ENCODE results near the gene RTP5.

The RTP5 gene

GRCh38 chr2:241844066-241844728 is 25.3 kb upstream of the RTP5 start:
- DNase-seq, result no peak

GRCh38 chr2:241844831-241845578 is 24.5 kb upstream of the RTP5 start:
- DNase-seq, result no peak

DNA sequence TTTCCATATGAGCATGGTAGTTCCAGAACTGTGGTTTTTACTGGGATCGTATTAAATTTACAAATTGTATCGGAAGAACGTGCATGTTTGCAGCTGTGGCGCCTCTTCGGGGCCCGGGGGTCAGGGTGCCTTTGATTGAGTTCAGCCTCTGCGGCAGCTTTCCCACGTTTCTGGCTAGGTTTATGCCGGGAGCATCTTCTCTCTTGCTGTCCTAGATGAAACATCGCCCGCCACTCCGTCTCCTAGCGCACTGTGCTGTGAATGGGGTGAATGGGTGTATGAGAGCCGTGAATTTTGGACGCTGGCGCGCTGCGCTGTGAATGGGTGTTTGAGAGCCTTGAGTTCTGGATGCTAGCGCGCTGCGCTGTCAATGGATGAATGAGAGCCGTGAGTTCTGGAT is 23.1 kb upstream of the RTP5 start:
- no peak for DNase-seq

DNA sequence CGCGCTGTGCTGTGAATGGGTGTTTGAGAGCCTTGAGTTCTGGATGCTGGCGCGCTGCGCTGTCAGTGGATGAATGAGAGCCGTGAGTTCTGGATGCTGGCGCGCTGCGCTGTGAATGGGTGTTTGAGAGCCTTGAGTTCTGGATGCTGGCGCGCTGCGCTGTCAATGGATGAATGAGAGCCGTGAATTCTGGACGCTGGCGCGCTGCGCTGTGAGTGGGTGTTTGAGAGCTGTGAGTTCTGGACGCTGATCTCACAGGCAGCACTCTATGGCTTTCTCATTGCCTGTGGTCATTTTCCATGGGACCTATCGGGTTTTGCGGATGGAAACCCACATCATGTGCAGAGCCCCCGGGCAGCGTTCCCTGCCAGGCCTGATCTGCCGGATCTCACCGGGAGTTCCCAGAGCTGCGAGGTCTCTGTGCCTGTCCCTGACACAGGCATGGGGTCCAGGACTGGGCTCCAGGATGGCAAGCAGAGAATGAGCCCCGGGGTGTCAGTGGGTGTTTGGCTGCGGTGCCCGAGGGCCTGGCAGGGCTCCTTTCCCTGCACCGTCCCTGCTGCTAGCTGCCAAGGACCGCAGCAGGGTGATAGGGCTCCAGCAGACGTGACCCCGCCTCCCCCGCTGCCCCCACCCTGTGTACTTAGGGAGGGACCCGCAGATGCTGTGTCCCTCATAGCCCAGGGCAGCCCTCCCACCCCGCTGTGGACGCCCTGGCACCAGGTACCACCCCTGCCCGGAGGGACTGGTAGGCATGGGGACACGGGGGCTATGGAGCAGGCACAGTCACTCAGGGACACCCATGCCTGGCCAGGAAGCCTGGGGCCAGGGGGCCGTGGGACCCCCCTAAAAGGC is 20.5 kb upstream of the RTP5 start:
- no peak for DNase-seq

GRCh38 chr2:241849616-241850543 is 19.6 kb upstream of the RTP5 start:
- no peak for DNase-seq

DNA sequence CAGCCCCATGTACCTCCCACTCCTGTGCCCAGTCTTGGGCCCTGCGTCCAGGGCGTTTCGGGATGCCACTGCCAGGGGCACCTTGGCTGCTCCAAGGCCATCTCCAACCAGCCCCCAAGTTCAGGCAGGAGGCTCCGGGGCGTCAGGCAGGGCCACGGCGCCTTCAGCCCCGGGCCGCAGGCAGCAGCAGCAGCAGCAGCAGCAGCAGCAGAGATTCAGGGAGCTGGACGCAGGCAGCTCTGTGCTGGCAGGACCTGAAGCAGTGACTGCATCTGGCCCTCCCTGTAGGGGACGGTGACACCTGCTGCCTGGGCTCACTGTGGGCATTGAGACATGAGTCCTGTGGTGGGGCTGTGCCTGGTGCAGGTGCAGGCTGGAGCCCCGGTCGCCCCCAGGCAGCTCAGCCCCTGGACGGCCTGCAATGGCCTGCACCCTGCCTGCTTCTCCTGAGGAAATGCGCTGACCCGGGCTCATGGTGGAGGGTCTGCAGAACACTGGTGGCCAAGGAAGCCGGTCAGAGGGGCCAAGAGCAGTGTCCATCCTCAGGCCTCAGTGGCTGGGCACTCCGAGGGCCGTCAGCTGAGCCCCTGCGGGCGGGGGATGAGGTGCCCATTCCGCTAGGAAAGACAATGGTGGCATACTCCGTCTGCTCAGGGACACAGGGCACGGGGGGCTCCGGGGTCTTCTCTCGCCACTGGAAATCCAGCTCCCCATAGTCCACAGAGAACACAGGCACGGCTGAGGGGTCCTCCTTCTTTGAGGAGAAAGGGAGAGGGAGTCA is 18.8 kb upstream of the RTP5 start:
- no peak for DNase-seq

DNA sequence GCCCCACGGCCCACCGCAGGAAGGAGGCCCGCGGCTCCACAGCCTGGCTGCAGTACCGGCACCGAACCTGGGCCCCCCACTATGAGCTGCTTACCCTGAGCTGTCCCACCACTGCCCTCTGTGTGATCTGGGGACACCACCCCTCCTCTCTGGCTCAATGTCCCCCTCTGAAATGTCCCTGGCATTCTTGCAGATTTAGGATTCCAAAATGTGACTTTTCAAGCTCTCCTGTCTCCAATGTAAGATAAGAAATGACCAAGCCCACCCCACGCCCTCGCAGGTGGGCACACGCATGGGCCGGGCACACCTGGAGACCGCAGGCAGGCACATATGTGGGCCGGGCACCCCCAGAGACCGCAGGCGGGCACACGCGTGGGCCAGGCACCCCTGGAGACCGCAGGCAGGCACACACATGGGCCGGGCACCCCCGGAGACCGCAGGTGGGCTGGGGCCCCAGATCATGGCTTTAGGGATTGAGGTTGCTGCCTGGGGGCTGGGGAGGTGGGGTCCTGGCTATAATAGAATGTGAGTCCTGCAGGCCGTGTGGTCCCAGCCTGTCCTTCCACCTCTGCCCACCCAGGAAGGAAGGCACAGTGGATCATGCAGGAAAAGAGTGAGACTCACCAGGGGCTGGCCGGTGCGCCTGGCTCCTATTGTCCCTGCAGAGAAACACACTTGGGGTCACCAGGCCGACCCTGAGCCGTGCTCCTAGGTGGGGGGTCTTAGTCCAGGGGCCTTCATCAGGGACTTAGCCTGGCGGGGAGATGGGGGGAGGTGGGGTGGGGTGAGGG is 18.0 kb upstream of the RTP5 start:
- DNase-seq, result no peak

DNA sequence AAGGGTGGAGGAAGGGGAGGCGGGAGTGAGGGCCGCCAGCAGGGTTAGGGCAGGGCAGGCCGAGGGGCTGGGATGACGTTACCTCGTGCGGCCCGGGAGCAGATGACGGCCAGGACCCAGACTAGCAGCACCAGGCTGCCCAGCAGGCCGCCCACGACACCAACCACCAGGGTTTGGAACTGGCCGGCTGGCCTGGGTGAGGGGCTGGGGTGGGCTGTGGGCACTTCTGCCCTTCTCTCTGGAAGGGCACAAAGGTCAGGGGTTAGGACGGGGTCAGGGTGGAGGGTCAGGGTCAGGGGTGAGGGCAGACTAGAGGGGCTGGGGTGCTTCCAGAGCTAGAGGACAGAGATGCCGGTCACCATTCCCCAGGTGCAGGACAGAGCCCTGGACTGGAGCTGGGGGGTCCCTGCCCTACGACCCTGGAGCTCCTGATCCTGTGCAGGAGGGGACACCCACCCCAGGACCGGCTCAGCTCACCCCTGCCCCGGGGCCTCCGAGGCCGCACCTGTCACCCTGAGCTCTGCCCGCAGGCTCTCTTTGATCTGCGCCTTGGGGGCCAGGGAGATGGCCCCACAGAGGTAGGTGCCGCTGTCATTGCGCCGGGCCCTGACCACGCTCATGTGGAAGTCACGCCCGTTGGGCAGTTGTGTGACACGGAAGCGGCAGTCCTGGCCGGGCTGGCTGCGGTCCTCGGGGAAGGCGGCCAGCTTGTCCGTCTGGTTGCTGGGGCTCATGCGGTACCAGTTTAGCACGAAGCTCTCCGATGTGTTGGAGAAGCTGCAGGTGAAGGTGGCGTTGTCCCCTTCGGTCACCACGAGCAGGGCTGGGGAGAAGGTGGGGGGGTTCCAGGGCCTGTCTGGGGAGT is 17.2 kb upstream of the RTP5 start:
- no peak for DNase-seq

GRCh38 chr2:241852981-241853631 is 16.4 kb upstream of the RTP5 start:
- no peak for DNase-seq

GRCh38 chr2:241853651-241854341 is 15.7 kb upstream of the RTP5 start:
- DNase-seq, result no peak

DNA sequence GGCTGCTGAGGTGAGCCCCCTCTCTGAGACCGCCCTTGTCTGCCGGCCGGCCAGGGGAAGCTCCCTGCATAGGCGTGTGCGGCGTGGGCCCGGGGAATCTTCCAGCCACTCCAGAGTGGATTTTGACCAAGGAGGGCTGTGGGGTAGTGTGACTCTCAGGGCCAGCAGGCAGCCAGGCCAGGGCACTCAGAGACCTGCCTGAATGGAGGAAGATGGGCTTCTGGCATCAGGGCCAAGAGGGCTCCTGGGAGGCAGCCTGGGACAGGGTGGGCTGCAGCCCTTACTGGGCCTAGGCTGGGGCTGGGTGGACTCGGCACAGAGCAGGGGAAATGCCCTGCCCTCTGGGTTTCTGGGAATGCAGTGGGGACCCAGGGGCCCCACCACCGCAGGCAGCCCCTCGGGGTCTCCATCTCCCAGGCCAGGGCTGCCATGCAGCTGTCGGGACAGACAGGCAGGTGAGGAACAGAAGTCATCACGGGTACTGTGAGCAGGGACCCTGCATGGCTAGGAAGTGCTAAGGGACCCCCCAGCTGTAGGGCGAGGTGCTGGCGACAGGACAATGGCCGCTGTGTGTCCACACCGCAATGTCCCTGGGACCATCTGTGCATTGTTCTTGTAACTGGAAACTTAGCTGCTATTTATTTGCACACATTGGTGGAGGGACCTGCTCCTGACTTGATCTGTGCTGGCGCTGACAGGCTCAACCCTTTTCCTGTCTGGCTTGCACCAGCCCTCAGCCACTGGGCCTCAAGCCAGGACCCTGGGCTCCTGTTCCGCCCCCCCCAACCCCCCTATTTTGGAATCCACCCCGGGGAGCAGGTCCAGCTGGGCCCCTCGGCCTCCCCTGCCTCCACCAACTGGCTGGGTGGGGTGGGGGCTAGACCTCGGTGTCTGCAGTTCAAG is 14.9 kb upstream of the RTP5 start:
- no peak for DNase-seq

DNA sequence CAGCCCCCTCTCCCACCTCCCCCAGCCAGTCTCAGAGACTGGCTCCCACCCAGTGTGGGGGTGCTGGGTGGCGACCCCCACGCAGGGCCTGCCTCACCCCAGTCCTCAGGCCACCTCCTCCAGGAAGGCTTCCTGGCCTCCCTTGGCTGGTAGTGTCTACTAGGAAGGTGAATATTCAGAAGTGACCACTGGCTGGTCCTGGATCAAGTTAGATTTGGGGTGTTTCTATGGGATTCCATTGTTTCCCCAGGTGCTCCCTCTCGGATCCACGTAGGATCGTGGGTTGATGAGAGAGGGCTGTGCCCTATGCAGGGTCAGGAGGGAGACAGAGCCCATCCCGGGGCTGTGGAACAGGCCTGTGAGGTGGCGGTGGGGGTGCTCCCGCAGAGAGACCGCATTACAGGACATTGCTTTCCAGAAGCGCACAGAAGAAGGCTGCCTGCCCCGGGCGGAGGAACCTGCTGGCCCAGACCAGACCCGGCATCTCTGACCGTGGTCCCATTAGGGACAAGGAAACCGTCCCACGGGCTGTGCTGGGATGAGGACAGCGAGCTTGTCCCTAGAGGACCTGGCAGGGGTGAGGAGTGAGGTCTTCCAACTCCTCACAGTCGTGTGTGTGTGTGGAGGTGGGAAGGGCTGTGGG is 14.2 kb upstream of the RTP5 start:
- no peak for DNase-seq

DNA sequence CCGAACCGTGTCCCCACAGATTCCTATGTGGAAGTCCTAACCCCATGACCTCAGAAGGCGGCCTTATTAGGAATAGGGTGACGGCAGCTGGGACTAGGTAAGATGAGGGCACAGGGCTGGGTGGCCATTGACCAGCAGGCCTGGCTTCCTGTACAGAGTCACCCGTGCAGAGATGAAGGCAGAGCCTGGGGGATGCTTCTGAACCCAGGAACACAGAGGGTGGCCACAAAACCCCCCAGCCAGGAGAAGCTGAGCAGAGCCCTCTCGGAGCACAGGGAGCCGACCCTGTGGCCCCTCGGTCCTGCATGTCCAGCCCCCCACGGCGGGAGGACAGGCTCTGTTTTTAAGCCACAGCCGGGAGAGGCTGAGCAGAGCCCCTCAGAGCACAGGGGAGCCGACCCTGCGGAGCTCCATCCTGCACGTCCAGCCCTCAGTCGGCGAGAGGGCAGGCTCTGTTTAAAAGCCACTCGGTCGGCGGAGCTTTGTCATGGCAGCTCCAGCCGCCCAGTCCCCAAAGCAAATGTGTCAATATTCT is 13.6 kb upstream of the RTP5 start:
- DNase-seq, result no peak

DNA sequence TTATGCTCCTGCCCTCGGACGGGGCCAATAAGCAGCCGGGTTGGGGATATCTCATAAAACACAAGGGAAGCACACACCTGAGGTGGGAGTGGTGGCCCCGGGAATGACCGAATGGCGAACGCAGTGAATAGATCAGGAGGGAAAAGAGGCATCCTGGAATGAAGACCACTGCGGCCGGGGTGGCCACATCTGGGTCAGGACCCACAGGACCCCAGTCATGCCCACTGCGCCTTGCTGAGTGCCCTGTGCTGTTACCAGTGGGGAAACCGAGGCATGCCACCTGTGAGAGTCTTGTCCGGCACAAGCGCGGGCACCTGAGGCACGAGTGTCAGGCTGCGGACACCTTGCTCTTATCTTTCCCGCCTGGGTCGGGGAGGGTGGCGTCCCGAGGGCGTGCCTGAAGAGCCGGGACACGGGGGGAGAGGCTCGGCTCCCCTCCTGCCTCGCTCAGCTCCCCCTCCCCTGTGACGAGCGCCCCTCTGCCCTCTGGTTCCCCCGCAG is 12.4 kb upstream of the RTP5 start:
- no peak for DNase-seq

DNA sequence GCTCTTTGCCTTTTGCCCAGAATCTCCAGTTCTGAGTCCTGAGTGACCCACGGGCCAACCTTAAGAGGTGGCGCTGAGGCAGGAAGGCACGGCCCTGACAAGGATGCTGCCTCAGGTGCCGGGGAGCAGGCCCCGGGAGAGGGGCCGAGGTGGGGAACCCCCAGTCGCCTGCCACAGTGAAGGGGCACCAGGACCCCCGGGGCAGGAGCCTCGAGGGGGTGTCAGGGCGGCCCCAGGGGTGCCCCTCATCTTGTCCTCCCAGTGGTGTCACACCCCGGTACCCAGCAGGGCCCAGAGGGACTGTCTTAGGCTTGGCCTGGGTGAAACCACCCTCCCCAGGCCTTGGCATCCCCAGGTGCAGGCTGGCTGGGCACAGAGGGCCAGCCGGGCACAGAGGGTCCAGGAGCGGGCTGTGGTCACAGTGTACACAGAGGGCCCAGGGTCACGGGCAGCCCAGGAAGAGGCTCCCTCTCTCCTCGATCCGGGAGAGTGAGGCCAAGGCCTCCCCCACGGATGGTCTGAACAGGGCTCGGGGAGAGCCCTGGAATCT is 11.9 kb upstream of the RTP5 start:
- no peak for DNase-seq

All from DMS 273 treated with DMSO at 0.1 percent for 48 hours (cell line).